ENCODE measurements around the gene NCOA1.
"Not testable (repeated sequence)": the region's sequence is repeated elsewhere in the genome, so short reads cannot be mapped to it uniquely, and the experiment has no call there.

NCOA1 gene

GRCh38 chr2:24576146-24576545 is 85.1 kb downstream of the NCOA1 start:
- no peak for DNase-seq (ENCODE audit: low read depth in 2 of 2)

DNA sequence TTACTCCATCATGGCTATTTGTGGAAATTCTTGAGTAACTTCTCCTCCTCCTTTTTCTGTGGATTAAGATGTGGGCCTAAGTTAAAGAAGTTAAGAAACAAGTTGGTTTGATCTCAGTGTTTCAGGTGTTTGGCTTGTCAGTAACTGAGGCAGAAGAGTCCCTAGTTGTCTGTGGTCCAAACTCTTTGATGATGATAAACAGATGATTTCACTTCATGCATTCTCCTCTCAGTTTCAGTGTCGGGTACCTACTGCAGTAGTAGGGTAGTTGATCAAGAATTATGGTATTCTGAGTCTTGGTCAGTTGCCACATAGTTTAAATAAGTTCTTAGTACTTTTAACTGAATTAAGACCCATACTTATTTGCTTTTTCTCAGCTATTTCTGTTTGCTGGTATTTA is 85.6 kb downstream of the NCOA1 start:
- DNase-seq (ENCODE audit: low read depth in 2 of 2): no peak

DNA sequence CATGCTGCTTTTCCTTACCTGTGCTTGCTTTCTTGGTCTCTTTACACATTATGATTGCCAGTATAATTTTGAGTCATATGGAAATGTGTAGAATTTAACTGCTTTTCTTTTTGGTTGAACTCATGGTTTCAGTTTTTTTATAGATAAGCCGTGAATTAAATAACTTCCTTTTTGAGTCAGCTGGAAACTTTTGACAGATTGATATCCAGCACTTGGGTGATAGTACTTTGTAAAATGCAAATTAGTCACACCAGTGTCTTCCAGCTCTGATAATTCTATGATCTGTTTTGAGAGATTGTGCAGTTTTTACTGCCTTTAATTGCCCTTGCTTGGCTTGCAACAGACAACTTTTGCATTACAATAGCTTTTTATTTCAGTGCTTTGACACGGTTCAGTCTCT is 86.4 kb downstream of the NCOA1 start:
- no peak for DNase-seq (ENCODE audit: low read depth in 2 of 2)

DNA sequence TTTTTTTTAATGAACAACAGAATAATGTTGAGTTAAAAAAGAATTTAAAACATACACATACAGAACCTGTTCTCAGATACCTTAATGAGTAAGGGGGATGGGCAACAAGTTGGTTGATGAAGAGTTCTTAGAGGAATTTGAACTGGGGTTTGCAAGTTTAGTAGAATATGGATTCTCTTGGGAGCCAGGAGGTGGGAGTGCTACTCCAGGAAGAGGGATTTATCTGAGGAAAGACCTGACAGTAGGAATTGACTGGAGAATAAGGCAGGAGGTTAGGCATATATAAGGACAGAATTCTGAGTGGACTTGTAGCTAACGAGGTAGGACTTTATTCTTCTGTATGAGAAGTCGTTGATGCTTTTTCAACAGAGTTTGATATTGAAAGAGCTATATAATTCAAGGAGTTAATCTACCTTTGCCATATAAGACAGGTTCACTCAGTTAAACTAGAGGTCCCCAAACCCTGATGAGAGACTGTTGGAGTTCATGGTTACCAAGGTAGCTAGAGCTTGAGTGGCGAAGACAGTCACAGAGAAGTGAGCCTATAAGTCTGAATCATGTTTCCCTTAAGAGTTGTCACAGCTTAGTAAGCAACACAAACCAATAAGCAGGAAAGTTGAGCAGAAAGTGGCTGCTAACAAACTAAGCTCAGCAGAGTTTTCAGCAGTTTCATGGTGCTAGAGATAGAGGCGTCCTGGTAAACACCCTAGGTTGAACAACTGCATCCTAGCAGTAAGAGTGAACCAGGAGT is 88.2 kb downstream of the NCOA1 start:
- DNase-seq (ENCODE audit: low read depth in 2 of 2): no peak

- DNase-seq (ENCODE audit: low read depth in 2 of 2): no peak
Measured at GRCh38 chr2:24580561-24580960, 89.5 kb downstream of the NCOA1 start.

- DNase-seq (ENCODE audit: low read depth in 2 of 2): not testable (repeated sequence)
Measured at GRCh38 chr2:24581971-24582370, 90.9 kb downstream of the NCOA1 start.

- DNase-seq (ENCODE audit: low read depth in 2 of 2): no peak
Measured at GRCh38 chr2:24586955-24587354, 95.9 kb downstream of the NCOA1 start.

DNA sequence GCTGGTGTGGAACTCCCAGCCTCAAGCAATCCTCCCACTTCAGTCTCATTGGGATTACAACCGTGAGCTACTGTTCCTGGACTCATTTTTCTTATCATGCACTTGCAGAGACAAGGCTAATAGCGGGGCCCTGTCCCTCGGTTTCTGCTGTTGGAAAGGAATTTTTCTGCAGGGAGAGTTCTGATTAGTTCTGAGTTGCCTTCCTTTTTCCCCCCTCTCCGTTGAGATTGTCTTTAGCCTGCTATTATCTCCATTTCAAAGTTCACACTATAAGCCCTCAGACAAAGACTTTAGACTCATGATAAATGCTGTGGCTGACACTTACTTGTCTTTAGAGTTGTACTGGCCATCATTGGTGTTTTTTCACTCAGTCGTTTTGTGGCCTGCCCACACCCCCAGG is 97.2 kb downstream of the NCOA1 start:
- DNase-seq (ENCODE audit: low read depth in 2 of 2): no peak

DNA sequence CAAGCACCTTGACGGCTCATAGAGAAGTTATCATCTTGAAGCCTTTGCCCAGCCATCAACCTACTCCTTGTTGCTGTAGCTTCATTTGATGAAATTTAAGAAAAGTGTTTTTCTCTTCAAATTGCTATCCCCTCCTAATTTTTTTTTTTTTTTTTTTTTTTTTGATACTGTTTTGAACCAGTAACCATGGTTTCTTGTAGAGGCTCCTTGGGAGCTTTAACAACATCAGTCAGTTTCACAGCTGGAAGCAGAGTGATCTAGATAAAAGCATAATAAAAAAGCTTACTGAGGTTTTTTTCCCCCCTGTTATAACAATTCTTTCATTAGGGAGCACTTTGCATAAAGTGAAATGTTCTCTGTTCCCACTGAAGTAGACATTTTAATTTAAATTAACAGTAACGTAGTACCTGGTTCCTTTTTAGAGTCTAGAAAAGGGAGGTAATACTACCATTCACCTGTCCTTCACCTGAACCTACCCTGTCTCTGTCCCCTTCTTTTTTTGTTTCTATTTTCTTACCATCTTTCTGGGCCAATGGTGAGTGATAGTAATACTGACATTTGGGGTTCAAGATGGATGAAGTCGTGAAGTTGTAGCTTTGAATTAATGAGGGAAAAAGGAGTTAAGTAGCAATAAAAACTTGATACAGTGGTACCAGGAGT is 101.5 kb downstream of the NCOA1 start:
- DNase-seq (ENCODE audit: low read depth in 2 of 2): no peak

GRCh38 chr2:24594283-24594682 is 103.2 kb downstream of the NCOA1 start:
- DNase-seq (ENCODE audit: low read depth in 2 of 2): no peak

- no peak for DNase-seq (ENCODE audit: low read depth in 2 of 2)
Measured at GRCh38 chr2:24597181-24597870, 106.3 kb downstream of the NCOA1 start.

DNA sequence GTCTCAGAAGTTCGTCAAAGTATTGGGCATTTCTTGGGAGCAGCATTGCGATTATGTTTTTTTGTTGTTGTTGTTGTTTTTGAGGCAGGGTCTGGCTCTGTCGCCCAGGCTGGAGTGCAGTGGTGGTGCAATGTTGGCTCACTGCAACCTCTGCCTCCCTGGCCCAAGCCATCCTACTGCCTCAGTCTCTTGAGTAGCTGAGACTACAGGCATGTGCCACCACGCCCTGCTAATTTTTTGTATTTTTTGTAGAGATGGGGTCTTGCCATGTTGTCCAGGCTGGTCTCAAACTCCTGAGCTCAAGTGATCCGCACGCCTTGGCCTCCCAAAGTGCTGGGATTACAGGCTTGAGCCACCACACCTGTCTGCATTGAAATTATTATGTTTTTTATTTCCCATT is 109.1 kb downstream of the NCOA1 start:
- DNase-seq (ENCODE audit: low read depth in 2 of 2): not testable (repeated sequence)

GRCh38 chr2:24611631-24612030 is 120.6 kb downstream of the NCOA1 start:
- DNase-seq (ENCODE audit: low read depth in 2 of 2): no peak

- no peak for DNase-seq (ENCODE audit: low read depth in 2 of 2)
Measured at GRCh38 chr2:24613154-24613814, 122.2 kb downstream of the NCOA1 start.

- DNase-seq (ENCODE audit: low read depth in 2 of 2): no peak
Measured at GRCh38 chr2:24616616-24617015, 125.6 kb downstream of the NCOA1 start.

DNA sequence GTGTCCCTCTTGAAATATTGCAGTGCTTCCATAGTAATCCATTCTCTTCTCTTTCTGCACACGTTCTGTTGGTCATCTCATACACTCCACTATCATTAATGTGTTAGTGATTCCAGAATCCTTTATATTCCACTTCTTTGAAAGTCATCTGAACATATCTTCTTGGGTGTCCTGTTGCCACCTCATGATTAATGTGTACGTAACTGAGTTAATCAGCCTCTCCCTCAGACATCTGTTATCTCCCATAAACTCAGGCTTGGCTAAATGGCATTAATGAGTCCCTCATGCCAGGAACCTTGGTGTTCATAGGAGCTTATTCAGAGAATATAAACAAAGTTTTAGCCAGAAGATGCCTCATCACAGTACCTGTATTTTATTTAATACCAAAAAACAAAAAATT is 126.4 kb downstream of the NCOA1 start:
- no peak for DNase-seq (ENCODE audit: low read depth in 2 of 2)

- no peak for DNase-seq (ENCODE audit: low read depth in 2 of 2)
Measured at GRCh38 chr2:24618144-24618543, 127.1 kb downstream of the NCOA1 start.

GRCh38 chr2:24618680-24619079 is 127.6 kb downstream of the NCOA1 start:
- no peak for DNase-seq (ENCODE audit: low read depth in 2 of 2)

DNA sequence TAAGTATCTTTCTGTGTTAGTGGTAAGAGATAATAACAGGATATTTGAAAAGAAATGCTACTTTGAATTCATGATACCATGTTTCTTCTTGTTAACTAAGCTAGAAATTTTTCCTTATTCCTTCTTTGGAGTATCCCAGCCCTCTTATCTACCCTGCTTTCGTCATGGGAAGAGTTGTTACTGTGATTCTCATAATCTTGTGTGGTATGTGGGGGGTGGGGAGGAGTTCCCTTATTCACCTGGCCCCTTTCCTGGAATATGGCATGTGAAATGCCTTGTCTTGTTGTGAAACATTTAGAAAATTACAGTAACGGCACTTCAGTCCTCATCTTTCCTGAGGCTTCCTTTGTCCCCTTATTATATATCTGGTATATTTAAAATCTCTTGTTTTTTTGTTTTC is 129.9 kb downstream of the NCOA1 start:
- DNase-seq (ENCODE audit: low read depth in 2 of 2): no peak

DNA sequence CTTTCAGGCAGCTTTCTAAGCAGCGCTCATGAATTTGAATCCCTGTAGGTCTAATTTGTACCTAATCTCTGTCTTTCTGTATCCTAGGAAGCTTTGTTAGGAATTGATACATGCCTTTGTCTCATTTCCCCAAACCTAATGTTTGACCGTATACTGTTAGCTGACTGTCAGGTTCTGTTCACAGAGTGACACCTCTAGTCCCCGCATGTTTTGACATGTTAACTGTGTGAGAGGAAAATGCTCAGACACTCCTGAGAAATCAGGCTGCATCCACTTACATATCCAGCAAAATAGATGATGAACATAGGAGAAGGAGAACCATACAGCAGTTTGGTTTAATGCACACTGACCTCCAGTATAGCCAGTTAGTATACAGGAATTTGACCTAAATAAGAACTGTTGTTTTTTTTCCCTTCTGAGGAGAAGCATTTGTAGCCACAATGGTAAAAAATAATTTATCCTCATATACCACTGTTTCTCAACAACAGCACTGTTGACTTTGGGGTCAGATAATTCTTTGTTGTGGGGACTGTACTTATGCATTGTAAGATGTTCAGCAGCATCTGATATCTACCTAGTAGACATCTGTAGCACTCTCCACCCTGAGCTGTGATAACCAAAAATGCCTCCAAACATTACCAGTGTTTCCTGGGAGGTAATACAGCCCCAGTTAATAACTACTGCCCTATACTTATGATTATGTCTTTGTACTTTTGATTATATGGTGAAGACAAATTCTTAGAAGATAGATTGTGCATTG is 130.9 kb downstream of the NCOA1 start:
- DNase-seq (ENCODE audit: low read depth in 2 of 2): no peak

DNA sequence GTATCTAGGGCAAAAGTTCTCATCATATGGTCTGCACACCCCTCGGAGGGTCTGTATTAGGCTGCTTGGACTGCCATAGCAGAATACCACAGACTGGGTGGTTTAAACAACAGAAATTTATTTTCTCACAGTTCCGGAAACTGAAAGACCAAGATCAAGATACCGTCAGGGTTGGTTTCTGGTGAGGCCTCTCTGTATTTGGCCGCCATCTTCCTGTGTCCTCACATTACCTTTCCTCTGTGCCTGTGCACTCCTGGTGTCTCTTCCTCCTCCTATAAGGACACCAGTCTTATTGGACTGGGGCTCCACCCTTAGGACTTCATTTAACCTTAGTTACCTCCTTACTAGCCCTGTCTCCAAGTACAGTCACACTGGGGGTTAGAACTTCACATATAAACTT is 132.5 kb downstream of the NCOA1 start:
- no peak for DNase-seq (ENCODE audit: low read depth in 2 of 2)

GRCh38 chr2:24625728-24626127 is 134.7 kb downstream of the NCOA1 start:
- no peak for DNase-seq (ENCODE audit: low read depth in 2 of 2)

Measured in stimulated activated CD4-positive, alpha-beta T cell treated with anti-CD3 and anti-CD28 coated beads, Interleukin-1b, Interleukin-23, amount 100 ng/mL, for 4 hours (primary cell).